GM19193 (cell line): ENCODE data around the gene ZNF670.

Source experiments
- POLR2A ChIP-seq: IDR thresholded peaks from 4 replicates; pipeline ENCODE4 v1.6.1; 2011; ENCODE audit not compliant: insufficient read depth, insufficient read length; ENCODE audit errors: extremely low read depth

ZNF670 gene

DNA sequence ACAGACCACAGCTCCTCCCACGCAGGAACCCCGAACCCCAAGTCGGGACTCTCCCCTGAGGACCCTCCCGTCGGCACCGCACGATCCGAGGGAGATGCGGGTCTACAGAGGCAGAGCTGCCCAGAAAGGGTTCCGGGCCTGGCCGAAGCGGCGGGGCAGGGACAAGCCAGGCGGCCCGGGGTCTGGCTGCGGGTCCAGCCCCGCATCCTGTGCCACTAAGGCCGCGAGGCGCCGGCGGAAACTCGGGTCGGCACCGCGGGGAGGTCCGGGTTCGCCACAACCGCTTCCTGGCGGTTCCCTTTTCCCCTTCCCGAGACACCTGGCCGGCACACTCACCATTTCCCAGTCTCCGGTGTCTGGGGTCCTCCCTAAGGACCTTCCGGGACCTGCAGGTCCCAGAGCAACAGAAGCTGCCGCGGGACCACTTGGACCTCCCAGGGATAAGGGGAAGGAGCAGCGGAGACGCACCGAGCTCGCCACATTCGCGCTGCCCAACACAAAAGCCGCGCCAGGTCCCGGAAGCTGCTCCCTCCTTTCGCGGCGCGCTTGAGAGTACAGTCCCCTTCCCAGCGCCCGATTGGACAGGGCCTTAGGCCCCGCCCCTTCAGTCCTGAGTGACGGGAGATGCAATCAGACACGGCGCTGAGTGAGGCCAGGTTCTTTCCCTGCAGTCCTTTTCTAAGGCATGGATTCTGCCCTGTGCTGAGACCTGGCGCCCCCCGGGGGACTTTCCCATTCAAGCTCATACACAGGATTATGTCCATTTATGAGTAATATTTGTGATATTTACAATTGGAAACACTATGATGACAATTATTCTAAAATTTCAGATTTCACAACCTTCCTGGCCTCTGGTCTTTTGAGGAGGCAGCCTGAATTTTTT lies at the start of gene ZNF670:
Gene ZNF670, minus strand, starts transcription at position 554 of the 883 bp plus-strand sequence. Its CDS starts 215 bp downstream, at position 339.
- peak; percentile 71 for TF ChIP-seq POLR2A

- TF ChIP-seq POLR2A: no peak
Measured at GRCh38 chr1:247121382-247121781, 42.8 kb upstream of the ZNF670 start.

DNA sequence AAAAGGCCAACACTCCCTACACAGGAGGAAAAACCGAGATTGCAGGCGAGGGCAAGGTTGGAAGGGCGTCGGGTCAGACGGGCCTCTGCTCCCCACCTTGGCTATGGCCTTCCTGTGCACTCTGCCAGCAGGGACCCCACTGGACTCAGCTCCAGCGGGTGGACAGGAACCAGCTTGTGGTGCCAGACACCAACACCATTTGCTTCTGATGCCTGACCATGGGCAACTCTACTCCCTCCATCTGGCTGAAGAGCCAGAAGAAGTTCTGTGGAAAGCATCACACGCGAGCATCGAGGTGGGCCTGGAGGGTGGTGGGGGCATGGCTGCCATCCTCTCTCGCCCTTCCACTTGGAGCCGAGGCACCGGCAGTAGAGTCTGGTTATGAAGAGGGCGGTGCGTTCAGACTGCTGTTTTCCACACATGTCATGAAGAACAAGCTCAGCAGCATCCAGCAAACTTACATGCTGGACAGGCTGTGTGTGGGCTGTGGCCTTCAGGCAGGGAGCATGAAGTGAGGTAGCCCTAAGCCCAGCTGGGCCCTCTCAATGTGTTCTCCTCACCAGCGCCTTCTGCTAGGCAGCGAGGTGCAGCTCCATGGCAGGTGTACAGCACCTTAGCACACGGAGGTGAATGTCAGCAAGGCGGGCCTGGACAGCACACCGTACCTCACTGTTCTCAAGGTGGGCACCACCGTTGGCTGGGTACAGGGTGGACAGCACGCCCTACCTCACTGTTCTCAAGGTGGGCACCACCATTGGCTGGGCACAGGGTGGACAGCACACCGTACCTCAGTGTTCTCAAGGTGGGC lies 41.2 kb upstream of the ZNF670 start:
- no peak for TF ChIP-seq POLR2A

- TF ChIP-seq POLR2A: no peak
Measured at GRCh38 chr1:247118946-247119446, 40.4 kb upstream of the ZNF670 start.

DNA sequence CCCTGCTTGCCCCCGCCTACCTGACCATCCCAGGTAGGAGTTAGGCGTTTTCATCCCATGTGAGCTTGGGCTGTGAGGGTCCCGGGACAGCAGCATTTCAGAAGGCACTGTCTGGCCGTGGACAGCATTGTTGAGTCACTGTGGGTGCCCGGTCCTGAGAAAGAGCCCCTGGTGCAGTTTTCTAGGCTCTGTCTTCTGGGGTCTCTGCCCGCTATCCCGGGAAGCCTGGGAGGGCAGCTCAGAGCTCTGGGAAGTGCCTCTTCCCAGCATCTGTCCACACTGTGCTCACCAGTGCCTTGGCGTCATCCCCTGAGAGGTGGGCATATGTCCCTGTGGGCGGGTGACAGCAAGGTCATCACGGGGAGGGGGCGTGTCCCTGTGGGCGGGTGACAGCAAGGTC lies 36.9 kb upstream of the ZNF670 start:
- TF ChIP-seq POLR2A: no peak

GRCh38 chr1:247115141-247115510 lies 36.5 kb upstream of the ZNF670 start:
- no peak for TF ChIP-seq POLR2A

GRCh38 chr1:247114351-247115140 lies 35.9 kb upstream of the ZNF670 start:
- no peak for TF ChIP-seq POLR2A

DNA sequence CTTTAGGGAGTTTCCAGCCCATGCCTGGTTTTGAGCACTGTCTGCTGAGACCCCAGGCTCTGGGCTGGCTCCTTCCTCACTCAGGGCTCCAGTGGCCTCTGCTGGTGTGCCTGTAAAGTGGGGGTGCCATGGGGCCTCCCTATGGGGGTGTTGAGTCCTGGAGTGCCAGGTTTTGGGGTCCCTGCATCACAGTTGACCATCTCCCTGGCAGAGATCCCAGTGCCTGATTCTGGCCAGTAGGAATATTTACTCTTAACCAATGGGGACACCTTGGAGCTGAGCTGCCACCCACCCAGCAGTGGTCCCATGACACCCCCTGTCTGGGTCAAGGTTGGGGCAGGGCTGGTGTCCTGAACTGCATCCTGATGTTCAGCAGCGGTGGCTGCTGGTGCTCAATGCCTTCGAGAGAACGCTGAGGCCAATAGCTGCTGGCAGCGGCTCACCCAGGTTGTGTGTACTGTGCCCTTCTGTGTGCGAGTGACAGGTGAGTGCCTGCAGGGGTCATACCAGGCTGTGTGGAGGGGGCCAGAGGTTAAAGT lies 35.2 kb upstream of the ZNF670 start:
- no peak for TF ChIP-seq POLR2A

GRCh38 chr1:247113094-247113497 lies 34.5 kb upstream of the ZNF670 start:
- no peak for TF ChIP-seq POLR2A

GRCh38 chr1:247112479-247112781 lies 33.8 kb upstream of the ZNF670 start:
- TF ChIP-seq POLR2A: no peak

GRCh38 chr1:247111700-247112478 lies 33.3 kb upstream of the ZNF670 start:
- TF ChIP-seq POLR2A: no peak

DNA sequence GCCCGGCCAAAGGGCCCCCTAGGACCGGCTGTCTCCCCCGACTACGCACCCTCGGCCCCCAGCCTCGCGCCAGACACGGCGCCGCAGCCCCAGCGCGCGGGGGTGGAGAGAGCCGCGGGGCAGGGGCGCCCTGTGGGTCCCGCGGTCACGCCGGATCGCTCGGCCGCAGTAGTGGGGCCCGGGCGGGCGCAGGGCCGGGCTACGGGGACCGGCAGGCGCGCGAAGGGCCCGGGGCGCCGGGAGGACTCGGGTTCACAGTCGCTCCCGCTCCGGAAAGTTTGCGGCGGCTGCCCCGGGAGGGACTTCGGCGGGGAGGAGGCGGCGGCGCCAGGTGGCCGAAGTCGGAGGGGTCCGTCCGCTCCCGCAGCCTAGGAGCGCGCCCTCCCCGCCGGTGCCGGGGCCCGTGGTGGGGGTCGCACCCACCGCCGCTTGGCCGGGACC lies 32.7 kb upstream of the ZNF670 start:
- TF ChIP-seq POLR2A: no peak

GRCh38 chr1:247110627-247111258 lies 32.1 kb upstream of the ZNF670 start:
- TF ChIP-seq POLR2A: no peak
